ENCODE data around the gene GULP1.

Gene GULP1

GRCh38 chr2:188473306-188473705, 181.6 kb downstream of the GULP1 start:
- DNase-seq (ENCODE audit: low spot score), result no peak

- DNase-seq (ENCODE audit: low spot score), result no peak
These were observed 182.6 kb downstream of the GULP1 start for GRCh38 chr2:188474316-188474715.

- DNase-seq (ENCODE audit: low spot score), result peak; percentile 1
These were observed 184.3 kb downstream of the GULP1 start for GRCh38 chr2:188475945-188476344.

- DNase-seq (ENCODE audit: low spot score), result no peak
These were observed 186.0 kb downstream of the GULP1 start for GRCh38 chr2:188477564-188478103.

DNA sequence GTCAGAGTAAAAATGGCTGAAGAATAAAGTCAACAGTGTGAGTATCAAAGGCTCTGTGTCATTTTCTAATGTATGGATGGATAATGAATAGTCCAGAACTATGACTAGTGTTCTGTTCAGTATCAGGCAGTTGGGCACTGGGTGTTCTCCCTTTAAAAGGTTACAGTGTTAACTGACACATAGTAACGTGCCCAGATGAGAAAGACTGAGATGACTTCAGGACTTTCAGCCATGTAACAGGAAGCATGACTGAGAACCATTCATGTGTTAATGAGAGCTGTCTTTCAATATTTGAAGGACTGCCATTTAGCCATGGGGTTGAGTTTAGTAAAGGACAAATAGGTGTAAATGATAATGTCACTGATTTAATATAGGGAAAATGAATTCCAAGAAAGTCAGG, 187.1 kb downstream of the GULP1 start:
- no peak for DNase-seq (ENCODE audit: low spot score)

DNA sequence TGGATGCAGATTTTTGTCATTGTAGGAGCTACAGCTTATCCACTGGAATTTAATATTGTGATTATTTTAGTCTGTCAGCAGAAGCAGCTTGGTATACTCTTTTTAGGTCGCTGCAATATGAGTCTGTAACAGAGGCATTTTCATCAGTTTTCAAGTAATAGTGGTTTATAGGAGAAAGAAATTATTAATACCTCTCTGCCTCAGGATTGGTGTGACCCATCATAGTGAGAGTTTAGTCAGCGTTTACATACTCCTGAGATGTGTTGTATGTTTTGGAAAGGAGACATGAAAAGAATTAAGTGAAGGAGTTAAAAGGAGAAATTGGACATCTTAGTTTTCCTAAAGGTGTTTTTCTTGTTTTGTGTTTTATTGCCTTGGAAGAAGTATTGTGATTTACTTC, 189.8 kb downstream of the GULP1 start:
- DNase-seq (ENCODE audit: low spot score), result no peak

DNA sequence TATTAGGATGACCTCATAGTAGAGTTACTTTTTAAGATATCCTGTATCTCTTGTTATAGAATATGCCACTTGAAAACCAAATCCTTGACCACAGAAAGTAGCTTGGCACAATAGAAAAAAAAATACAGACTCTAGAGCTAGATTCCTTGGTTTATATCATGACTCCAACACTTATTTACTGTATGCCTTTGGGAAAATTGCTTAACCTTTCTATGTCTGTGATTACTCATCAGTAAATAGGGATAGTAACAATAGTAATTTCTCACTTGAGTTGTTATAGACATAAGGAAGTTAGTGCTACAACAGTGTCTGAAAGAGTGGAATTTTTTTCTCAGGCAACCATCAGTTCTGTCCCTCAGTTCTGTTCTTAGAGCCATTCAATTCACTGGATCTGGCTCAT, 193.8 kb downstream of the GULP1 start:
- no peak for DNase-seq (ENCODE audit: low spot score)

GRCh38 chr2:188492751-188493150, 201.1 kb downstream of the GULP1 start:
- no peak for DNase-seq (ENCODE audit: low spot score)

- no peak for DNase-seq (ENCODE audit: low spot score)
These were observed 203.2 kb downstream of the GULP1 start for GRCh38 chr2:188494906-188495305.

- DNase-seq (ENCODE audit: low spot score), result no peak
These were observed 204.3 kb downstream of the GULP1 start for GRCh38 chr2:188495969-188496431.

- DNase-seq (ENCODE audit: low spot score), result no peak
These were observed 206.1 kb downstream of the GULP1 start for GRCh38 chr2:188497726-188498125.

DNA sequence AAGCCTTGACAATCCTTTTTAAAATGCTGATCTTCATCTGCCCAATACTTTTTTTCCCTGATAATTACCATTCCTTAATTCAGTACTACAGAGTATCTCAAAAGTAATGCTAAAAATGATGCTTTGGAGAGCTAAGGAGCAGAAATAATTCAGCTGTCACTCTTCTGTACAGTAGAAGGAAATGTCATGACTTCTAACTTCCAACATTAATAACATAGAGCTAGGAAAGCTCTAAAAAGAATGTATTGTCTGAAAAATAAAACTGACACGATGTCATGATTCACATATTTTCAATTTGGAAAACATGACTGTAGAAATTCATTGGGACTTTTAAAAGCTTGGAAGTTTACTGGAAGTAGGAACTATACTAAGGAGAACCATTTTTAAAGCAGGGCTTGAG, 212.3 kb downstream of the GULP1 start:
- DNase-seq (ENCODE audit: low spot score), result no peak

DNA sequence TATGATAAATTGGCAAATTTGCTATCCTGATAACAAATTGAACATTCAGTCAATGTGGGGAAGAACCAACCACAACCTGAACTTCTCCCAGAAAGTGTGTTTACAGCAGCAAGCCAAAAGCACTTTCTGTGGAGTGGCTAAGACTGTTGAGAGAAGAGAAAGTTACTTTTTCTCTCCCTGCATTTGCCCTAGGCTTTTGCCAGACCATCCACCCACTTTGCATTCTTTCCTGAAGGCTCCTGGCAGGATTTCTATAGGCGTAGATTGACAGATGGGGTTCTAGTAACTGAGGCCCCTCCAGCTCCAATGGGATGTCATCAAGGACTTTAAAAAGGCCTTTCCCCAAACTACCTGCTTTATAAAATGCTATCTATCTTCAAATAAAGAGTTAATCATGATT, 215.2 kb downstream of the GULP1 start:
- DNase-seq (ENCODE audit: low spot score), result no peak

DNA sequence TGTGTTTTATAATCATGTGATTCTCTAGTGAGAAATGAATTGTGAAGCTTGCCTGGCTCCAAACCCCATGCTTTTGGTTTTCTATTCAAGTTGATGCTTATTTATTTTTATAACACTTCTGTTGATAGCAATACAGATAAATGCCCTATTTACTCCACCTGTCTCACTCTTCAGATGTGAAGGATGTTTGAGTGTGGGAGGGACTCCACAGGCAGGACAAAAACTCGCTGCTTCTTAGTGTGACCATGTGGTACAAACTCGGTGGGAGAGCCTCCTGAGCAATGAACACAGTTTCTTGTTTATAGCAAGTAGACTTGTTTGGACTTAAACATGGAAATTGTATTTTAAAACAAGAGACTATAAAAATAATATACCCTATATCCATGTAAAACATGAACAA, 219.7 kb downstream of the GULP1 start:
- no peak for DNase-seq (ENCODE audit: low spot score)

DNA sequence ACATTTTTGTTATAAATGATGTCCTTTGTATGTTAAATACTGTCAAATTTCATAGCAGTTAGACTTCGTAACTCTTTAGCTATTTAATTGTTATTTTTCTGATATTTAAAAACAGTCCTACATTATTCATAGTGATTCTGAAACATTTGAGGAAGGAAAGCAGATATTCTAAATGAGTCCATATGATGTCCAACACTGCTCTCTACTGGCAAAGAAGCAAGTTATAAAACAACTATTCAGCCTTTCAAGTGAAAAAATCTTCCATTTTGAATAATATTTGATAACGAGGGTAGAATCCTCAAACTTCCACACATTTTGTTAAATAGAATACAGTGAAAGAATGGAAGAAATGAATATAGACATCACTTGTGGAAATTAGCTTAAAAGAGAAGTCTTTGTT, 220.8 kb downstream of the GULP1 start:
- DNase-seq (ENCODE audit: low spot score), result peak; percentile 44

- DNase-seq (ENCODE audit: low spot score), result no peak
These were observed 224.2 kb downstream of the GULP1 start for GRCh38 chr2:188515918-188516317.

DNA sequence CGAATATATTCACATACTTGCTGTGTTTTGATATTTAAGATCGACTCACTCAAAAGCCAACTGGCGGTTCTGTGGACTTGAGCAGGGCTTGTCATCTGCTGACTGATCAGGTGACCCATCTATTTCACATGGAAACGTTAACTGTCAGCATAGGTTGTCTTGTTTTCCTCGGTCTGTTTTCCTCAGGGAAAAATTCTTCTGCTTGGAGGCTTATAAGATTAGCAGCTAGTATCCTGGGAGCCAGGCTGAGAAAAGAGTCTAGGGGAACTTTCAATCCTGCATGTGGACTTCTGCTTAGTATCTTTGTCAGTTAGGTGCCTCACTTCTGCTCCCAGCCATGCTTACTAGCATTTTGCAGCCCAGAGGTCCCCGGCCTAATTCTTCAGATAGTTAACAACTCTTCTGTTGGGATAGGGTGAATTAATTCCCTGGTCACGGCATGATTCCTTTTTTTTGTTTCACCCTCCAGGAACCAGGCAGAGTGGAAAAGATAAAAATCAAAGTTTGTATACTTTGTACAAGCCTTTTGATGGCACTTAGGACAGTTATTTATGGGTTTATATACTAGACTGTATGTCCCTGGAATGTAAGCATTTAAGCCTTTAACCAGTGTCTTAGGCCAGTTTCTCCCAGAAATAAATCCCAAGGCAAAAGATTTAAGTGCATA, 226.0 kb downstream of the GULP1 start:
- DNase-seq (ENCODE audit: low spot score), result no peak

GRCh38 chr2:188518381-188518780, 226.7 kb downstream of the GULP1 start:
- no peak for DNase-seq (ENCODE audit: low spot score)

DNA sequence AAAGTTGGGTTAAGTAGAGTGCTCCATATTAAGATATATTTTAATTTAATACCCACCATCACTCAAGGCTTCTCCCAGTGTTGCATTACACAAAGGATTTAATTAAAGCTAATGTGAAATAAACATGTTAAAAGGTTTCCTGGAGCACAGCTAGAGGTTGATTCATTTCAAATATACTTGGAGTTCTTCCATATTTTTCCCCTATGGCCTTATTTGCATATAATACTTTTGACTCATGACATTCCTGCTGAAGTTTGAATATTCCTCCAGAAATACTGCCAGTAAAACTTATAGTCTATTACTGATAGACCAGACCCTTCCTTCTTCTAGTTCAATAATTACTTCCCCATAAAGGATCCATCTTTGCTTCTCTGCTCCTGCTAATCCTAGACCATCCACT, 227.5 kb downstream of the GULP1 start:
- DNase-seq (ENCODE audit: low spot score), result no peak

DNA sequence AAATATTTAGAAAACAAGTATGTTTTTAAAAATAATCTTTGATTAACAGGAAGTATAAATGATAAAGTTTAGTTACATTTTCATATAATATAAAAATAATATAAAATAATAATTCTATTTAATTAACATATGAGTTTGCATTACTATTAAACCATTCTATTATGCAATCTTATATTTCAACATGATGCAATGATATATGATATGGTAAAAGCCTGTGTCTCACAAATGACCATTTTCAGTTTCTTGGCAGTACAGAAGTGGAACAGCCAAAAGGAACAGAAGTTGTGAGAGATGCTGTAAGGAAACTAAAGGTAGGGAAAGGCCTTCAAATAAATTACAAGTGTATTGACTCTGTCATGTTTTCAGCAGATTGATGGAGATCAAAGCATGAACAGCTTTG, 230.8 kb downstream of the GULP1 start:
- DNase-seq (ENCODE audit: low spot score), result no peak

DNA sequence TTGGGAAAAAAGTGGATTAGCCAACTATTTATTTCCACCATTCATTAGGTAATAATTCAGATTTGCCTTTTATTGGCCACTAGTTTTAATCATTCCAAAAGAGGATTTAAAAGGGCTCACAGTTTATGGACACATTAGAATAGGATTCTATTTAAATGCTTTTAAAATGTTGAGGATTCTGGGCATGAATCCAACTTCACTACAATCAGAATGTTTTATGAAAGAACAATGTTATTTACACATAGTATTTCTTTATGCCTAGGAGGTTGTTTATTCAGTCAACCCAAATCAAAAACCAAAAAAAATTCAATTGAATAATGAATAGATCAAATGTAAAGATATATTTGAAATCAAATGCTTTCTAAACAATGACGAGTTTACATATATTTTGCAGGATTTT, 232.2 kb downstream of the GULP1 start:
- DNase-seq (ENCODE audit: low spot score), result no peak

DNA sequence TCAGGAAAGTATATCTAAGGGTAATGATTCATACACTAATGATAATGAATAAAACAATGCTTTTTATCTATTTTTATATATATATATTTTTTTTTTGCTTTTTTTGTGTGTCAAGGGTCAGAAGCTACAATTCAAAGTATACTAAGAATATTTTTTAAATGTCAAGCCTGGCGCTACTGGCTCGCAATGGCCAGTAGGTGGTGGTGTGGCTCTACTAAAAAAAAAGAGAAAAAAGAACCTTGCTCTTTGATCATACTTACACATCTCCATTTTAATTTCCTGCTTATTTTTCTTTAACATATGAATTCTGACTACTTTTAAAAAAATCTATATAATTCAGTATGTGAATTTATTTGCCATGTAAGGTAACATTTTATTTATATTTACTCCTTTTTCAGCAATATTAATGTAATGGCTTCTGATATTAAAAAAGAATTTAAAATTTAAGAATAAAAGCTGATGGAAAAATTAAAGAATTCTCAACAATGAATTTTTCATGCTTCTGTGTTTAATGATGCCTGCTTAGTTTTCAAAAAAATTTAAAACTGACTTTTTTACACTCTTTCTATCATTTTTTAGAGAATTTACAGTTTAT, 232.9 kb downstream of the GULP1 start:
- DNase-seq (ENCODE audit: low spot score), result peak; percentile 50

DNA sequence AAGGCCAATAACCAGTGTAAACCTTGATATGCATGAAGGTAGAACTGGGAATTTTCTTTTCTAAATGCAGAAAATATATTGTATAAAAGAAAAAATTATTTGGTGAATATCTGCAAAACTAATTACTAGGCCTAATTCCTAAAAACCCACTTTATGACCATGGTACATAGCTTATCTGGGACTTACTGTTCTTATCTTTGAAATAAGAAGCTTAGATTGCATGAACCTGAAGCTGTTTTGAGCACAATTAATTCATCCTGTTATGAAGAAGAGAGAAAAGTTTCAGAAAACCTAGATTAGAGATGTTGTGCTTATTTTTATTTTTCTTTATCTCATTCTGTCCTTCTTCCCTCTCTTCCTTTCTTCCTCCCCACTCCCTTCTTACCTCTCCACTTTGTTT, 235.0 kb downstream of the GULP1 start:
- no peak for DNase-seq (ENCODE audit: low spot score)

DNA sequence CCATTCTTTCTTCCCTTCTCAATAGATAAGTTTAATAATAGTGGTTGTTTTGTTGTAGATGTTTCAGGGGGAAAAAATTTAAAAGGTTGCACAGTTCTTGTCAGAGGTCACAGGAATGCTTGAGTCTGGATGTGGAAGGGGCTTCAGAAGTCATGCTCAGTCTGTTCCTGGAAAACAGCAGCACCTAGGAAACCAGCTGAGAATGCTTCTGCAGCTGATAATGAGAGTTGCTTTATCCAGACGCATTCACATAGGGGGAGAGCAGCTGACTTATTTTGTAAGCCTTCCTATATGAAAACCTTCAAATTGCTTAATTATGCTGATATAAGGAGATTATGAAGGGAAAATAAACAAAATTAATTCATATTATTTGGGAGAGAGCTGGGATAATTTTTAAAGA, 235.5 kb downstream of the GULP1 start:
- no peak for DNase-seq (ENCODE audit: low spot score)
